ENCODE data around the gene C17orf114.

The C17orf114 gene

DNA sequence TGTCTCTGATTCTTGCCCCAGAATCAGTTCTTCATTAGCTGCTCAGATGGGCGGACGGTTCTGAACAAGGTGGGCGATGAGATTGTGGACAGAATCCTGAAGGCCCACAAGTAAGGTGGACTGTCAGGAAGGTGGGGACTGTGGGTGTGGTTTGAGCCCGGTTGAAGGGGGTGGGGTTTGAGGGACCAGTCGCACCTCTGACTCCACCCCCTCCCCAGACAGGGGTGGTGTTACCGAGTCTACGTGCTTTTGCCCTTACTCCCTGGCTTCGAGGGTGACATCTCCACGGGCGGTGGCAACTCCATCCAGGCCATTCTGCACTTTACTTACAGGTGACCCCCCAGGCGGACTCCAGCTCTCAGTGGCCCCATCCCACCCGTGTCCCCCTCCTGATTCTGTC, 16.1 kb upstream of the C17orf114 start:
- intact Hi-C loops (cut with micrococcal nuclease; ENCODE audit: unreplicated experiment): no loop called here
- no peak for DNase-seq
- TF ChIP-seq, protein P1, sequence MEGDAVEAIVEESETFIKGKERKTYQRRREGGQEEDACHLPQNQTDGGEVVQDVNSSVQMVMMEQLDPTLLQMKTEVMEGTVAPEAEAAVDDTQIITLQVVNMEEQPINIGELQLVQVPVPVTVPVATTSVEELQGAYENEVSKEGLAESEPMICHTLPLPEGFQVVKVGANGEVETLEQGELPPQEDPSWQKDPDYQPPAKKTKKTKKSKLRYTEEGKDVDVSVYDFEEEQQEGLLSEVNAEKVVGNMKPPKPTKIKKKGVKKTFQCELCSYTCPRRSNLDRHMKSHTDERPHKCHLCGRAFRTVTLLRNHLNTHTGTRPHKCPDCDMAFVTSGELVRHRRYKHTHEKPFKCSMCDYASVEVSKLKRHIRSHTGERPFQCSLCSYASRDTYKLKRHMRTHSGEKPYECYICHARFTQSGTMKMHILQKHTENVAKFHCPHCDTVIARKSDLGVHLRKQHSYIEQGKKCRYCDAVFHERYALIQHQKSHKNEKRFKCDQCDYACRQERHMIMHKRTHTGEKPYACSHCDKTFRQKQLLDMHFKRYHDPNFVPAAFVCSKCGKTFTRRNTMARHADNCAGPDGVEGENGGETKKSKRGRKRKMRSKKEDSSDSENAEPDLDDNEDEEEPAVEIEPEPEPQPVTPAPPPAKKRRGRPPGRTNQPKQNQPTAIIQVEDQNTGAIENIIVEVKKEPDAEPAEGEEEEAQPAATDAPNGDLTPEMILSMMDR (IDR thresholded peaks at IDR 0.05; ENCODE audit: unreplicated experiment): no peak
- Mint-ChIP-seq H3K9me3 (ENCODE audit: low read depth, unreplicated experiment) (no peaks in the 10 kb centered on the region), H3K27ac (ENCODE audit: unreplicated experiment) (no peak overlapping the region), H3K4me1 (ENCODE audit: low read depth, unreplicated experiment) (no peaks in the 10 kb centered on the region), H3K36me3 (ENCODE audit: insufficient read depth, unreplicated experiment) (peaks cover 5% of the 10 kb centered on the region), H3K4me3 (ENCODE audit: low read depth, unreplicated experiment) (no peak overlapping the region), H3K27me3 (ENCODE audit: unreplicated experiment) (no peaks in the 10 kb centered on the region)
- CTCF ChIA-PET: no interaction called here
- BruUV-seq (replicated peaks): no TSS peak

- H3K27me3 Mint-ChIP-seq (ENCODE audit: unreplicated experiment): no peaks in the 10 kb centered on the region
- BruUV-seq (replicated peaks): no TSS peak
- TF ChIP-seq, protein P1 (IDR thresholded peaks at IDR 0.05; ENCODE audit: unreplicated experiment): no peak
- CTCF ChIA-PET: no interaction called here
- H3K4me1 Mint-ChIP-seq (ENCODE audit: low read depth, unreplicated experiment): no peaks in the 10 kb centered on the region
- H3K4me3 Mint-ChIP-seq (ENCODE audit: low read depth, unreplicated experiment): no peak overlapping the region
- intact Hi-C loops (cut with micrococcal nuclease; ENCODE audit: unreplicated experiment): no loop called here
- H3K9me3 Mint-ChIP-seq (ENCODE audit: low read depth, unreplicated experiment): no peaks in the 10 kb centered on the region
- no peak for DNase-seq
- no peak overlapping the region for H3K27ac Mint-ChIP-seq (ENCODE audit: unreplicated experiment)
- H3K36me3 Mint-ChIP-seq (ENCODE audit: insufficient read depth, unreplicated experiment): peaks cover 5% of the 10 kb centered on the region
These were observed 14.7 kb upstream of the C17orf114 start for GRCh38 chr17:4816826-4817225.

- H3K4me3 Mint-ChIP-seq (ENCODE audit: low read depth, unreplicated experiment): no peak overlapping the region
- H3K9me3 Mint-ChIP-seq (ENCODE audit: low read depth, unreplicated experiment): no peaks in the 10 kb centered on the region
- TF ChIP-seq, protein P1 (IDR thresholded peaks at IDR 0.05; ENCODE audit: unreplicated experiment): no peak
- no peaks in the 10 kb centered on the region for H3K27me3 Mint-ChIP-seq (ENCODE audit: unreplicated experiment)
- no peak overlapping the region for H3K27ac Mint-ChIP-seq (ENCODE audit: unreplicated experiment)
- no peaks in the 10 kb centered on the region for H3K4me1 Mint-ChIP-seq (ENCODE audit: low read depth, unreplicated experiment)
- intact Hi-C loops (cut with micrococcal nuclease; ENCODE audit: unreplicated experiment): no loop called here
- peaks cover 13% of the 10 kb centered on the region for H3K36me3 Mint-ChIP-seq (ENCODE audit: insufficient read depth, unreplicated experiment)
- CTCF ChIA-PET: no interaction called here
- DNase-seq: no peak
- BruUV-seq (replicated peaks): no TSS peak
These were observed 13.0 kb upstream of the C17orf114 start for GRCh38 chr17:4815043-4815675.

DNA sequence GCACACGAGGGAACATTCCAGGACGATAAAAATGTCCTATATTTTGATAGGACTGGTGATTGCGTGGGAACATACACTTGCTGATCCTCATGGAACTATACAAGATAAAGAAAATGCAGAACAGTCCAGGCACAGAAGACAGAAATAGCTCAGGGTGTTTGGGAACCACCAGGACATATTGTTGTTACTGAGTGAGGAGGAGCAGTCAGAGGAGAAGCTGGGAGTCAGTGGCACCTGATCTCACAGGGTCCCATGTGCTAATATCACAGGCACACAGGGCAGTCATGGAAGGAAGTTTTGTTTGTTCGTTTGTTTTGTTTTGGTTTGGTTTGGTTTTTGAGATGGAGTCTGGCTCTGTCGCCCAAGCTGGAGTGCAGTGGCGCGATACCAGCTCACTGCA, 10.6 kb upstream of the C17orf114 start:
- H3K9me3 Mint-ChIP-seq (ENCODE audit: low read depth, unreplicated experiment): no peaks in the 10 kb centered on the region
- H3K27ac Mint-ChIP-seq (ENCODE audit: unreplicated experiment): no peak overlapping the region
- no peak overlapping the region for H3K4me3 Mint-ChIP-seq (ENCODE audit: low read depth, unreplicated experiment)
- CTCF ChIA-PET: interaction anchor here (0.7 kb wide), 1 partner anchor 61 kb away, joined by 3 read pairs; no protein-coding TSS in a partner anchor
- no peaks in the 10 kb centered on the region for H3K27me3 Mint-ChIP-seq (ENCODE audit: unreplicated experiment)
- intact Hi-C loops (cut with micrococcal nuclease; ENCODE audit: unreplicated experiment): no loop called here
- no peak for DNase-seq
- peaks cover 17% of the 10 kb centered on the region for H3K36me3 Mint-ChIP-seq (ENCODE audit: insufficient read depth, unreplicated experiment)
- no TSS peak for BruUV-seq (replicated peaks)
- TF ChIP-seq, protein P1 (IDR thresholded peaks at IDR 0.05; ENCODE audit: unreplicated experiment): no peak
- H3K4me1 Mint-ChIP-seq (ENCODE audit: low read depth, unreplicated experiment): peaks cover 12% of the 10 kb centered on the region
